ENCODE data around the gene ADGRD2. TPM values are rescaled to one million over a fixed set of nuclear protein-coding genes. Genes with fewer than 3 reads are reported as not detected.

The ADGRD2 gene
- not detected in 2 replicates for total RNA-seq (2011; cell fraction: chromatin; rRNA removed; ENCODE audit: low replicate concordance)
- total RNA-seq (2011; cell fraction: nucleolus; rRNA removed): 0.17 TPM in 1 of 2 replicates, not detected in the other
- not detected in 2 replicates for total RNA-seq (2011; cell fraction: nucleoplasm; rRNA removed)
- total RNA-seq (2014; rRNA removed) (not detected in 2 replicates), total RNA-seq (2014; rRNA removed; fragmentation: Illumina TruSeq; extraction: Trizol) (not detected in 2 replicates), total RNA-seq (2015; rRNA removed; fragmentation: Illumina TruSeq; extraction: Trizol) (not detected in 2 replicates), total RNA-seq (2021) (not detected in 2 replicates), polyA plus RNA-seq (2011; rRNA removed) (not detected in 2 replicates), polyA plus RNA-seq (2014; fragmentation: Illumina TruSeq; extraction: Trizol) (not detected in 2 replicates), polyA plus RNA-seq (2014; fragmentation: Nextera tagmentation; extraction: Ambion mirVana) (not detected), polyA plus RNA-seq (2014; rRNA removed) (not detected in 2 replicates), polyA minus RNA-seq (2011; rRNA and poly(A)+ RNA removed) (not detected in 2 replicates), Bru-seq, nascent RNA (percentile 4 among the genes with signal in this experiment), BruChase-seq, experiment 1, labeled RNA remaining after a 2-hour chase (not detected), BruChase-seq, experiment 2, labeled RNA remaining after a 6-hour chase (not detected)
- polyA plus RNA-seq (2011; cell fraction: cytosol; rRNA removed): not detected in 2 replicates
- 0.28 TPM in 1 of 2 replicates, not detected in the other for polyA plus RNA-seq (2011; cell fraction: nucleus; rRNA removed)
- polyA plus RNA-seq (2012): not detected in 2 replicates
- not detected in 2 replicates for polyA minus RNA-seq (2011; cell fraction: cytosol; rRNA and poly(A)+ RNA removed)
- not detected in 2 replicates for polyA minus RNA-seq (2011; cell fraction: nucleus; rRNA and poly(A)+ RNA removed)
- long read RNA-seq, experiment 1: 0 reads
- long read RNA-seq, experiment 2: 0 reads
- long read RNA-seq, experiment 3: 0 reads

- intact Hi-C loops (cut with micrococcal nuclease) (no loop called here), in situ Hi-C loops (cut with MboI) (no loop called here)
- Histone ChIP-seq H3K9ac (ENCODE audit: insufficient read depth in 1 of 2, low read depth in 2 of 2, low read length in 2 of 2) (peak within 1 kb of the TSS in 1 of 2 experiments; percentile 84; a peak in 2 of 4 replicates), H4K20me1 (replicated peaks; ENCODE audit: control insufficient read depth, insufficient read depth, low read length) (peaks cover 23% of the 10 kb centered on the region), H2AFZ (ENCODE audit: low read depth, low read length) (peak within 1 kb of the TSS; percentile 77), H3K4me2 (ENCODE audit: insufficient read depth, low read length) (peak within 1 kb of the TSS; percentile 63), H3K9me3 (replicated peaks; ENCODE audit: control insufficient read depth, insufficient read depth, low read depth, low read length) (no peaks in the 10 kb centered on the region), H3K9me1 (ENCODE audit: control insufficient read depth, insufficient read depth, low read length) (no peaks in the 10 kb centered on the region), H3K4me3 (peak within 1 kb of the TSS; percentile 11; the same call in 1 of the 2 replicates), H3K27ac (ENCODE audit: extremely low read depth, low read depth, low read length) (no peak within 1 kb of the TSS), H3K79me2 (ENCODE audit: control insufficient read depth, insufficient read depth, low read length) (no peaks in the 10 kb centered on the region), H3K36me3 (ENCODE audit: control insufficient read depth, insufficient read depth, low read length) (no peaks in the 10 kb centered on the region), H3K4me1 (replicated peaks in 1 of 2; ENCODE audit: control insufficient read depth in 2 of 2, insufficient read depth in 2 of 2, low read length in 2 of 2) (peaks cover 8 to 38% of the 10 kb centered on the region in 2 experiments), H3K27me3 (ENCODE audit: control insufficient read depth in 2 of 2, insufficient read depth in 2 of 2, low read length in 2 of 2) (peaks cover 5 to 24% of the 10 kb centered on the region in 2 experiments; a peak in 3 of 5 replicates)
- DNase-seq (ENCODE audit: extremely low read depth in 1 of 4, low spot score in 3 of 4) (peak; percentile 61 to 93 (median 88)), FAIRE-seq (no peak), ATAC-seq (peak; percentile 89)
- TF ChIP-seq PCBP1 (IDR thresholded peaks at IDR 0.05; ENCODE audit: low read depth, low read length, poor library complexity, severe bottlenecking): peak; percentile 43
- TF ChIP-seq, protein P1, sequence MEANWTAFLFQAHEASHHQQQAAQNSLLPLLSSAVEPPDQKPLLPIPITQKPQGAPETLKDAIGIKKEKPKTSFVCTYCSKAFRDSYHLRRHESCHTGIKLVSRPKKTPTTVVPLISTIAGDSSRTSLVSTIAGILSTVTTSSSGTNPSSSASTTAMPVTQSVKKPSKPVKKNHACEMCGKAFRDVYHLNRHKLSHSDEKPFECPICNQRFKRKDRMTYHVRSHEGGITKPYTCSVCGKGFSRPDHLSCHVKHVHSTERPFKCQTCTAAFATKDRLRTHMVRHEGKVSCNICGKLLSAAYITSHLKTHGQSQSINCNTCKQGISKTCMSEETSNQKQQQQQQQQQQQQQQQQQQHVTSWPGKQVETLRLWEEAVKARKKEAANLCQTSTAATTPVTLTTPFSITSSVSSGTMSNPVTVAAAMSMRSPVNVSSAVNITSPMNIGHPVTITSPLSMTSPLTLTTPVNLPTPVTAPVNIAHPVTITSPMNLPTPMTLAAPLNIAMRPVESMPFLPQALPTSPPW (CRISPR knock-in tag; IDR thresholded peaks at IDR 0.05): peak; percentile 41
- no peak for TF ChIP-seq MNT (conservative IDR thresholded peaks at IDR 0.05)
- peak in 1 of 3 experiments; percentile 27 for TF ChIP-seq YY1 (IDR thresholded peaks at IDR 0.05; ENCODE audit: borderline replicate concordance in 1 of 3, control insufficient read depth in 1 of 3, extremely low read depth in 1 of 3, insufficient read depth in 3 of 3, insufficient read length in 1 of 3, insufficient replicate concordance in 2 of 3, low read depth in 1 of 3, low read length in 2 of 3)
- POLR2A ChIA-PET: interaction anchor here (0.6 to 1.4 kb wide), 4 partner anchors 9 to 1267 kb away, joined by 3 to 4 read pairs (median 3); no protein-coding TSS in a partner anchor
- BruUV-seq (replicated peaks): no TSS peak
- CTCF ChIA-PET (ENCODE audit: low intra/inter-chr PET ratio): no interaction called here
- WGBS (ENCODE audit: insufficient coverage, low coverage, missing lambda C conversion rate): 18% methylated on average over 24 of the region's 41 CpGs
Observed at GRCh38 chr9:124450241-124450924, at the start of gene ADGRD2. Gene ADGRD2 (plus strand): TSS chr9:124450451. CDS start chr9:124451667, 1,216 bp downstream.

All from K562 (cell line).